BJ (cell line): ENCODE data around the gene MYH9. TPM values are rescaled to one million over a fixed set of nuclear protein-coding genes. Genes with fewer than 3 reads are reported as not detected.

Experiments
- CTCF ChIA-PET: fragments of 350-600 bp; formaldehyde crosslinking; extraction: SDS; loops from one replicate; lab custom pipeline; 2021; ENCODE audit warnings: antibody characterized with exemption, inconsistent platforms; lab: Yijun Ruan, JAX
- POLR2A ChIA-PET: fragments of 300-600 bp; sonication (Branson Sonifier 250); formaldehyde crosslinking; extraction: SDS; loops from one replicate; lab custom pipeline; 2021; ENCODE audit warnings: antibody characterized with exemption; lab: Charles Lee
- DNase-seq: peaks from one replicate; pipeline ENCODE4 v3.0.0-alpha.2; 2011; ENCODE audit warnings: low read depth
- H3K27me3 ChIP-seq: 2 replicates; pipeline ENCODE4 v1.6.0; 2011; ENCODE audit warnings: low read length; ENCODE audit not compliant: control insufficient read depth, insufficient read depth
- H3K36me3 ChIP-seq: 2 replicates; pipeline ENCODE4 v1.5.1; 2011; ENCODE audit warnings: low read length; ENCODE audit not compliant: control insufficient read depth, insufficient read depth
- H3K4me3 ChIP-seq: 2 replicates; pipeline ENCODE4 v1.5.1; 2011; ENCODE audit warnings: low read depth, mild to moderate bottlenecking, control low read depth, low read length
- CTCF ChIP-seq: IDR thresholded peaks from 2 replicates; pipeline ENCODE4 v1.5.1; 2011; ENCODE audit warnings: low read depth, mild to moderate bottlenecking, control low read depth, inconsistent platforms, low read length, moderate library complexity; ENCODE audit not compliant: insufficient read depth
- polyA plus RNA-seq: library from polyadenylated mRNA; depleted of rRNA; stranded (reverse); fragments of >200 nt; gene quantifications from 2 replicates; pipeline ENCODE4 v1.2.3, GENCODE V29; 2011

MYH9 gene
- polyA plus RNA-seq, 1 experiment = 340 TPM

- TF ChIP-seq CTCF = no peak
- H3K27me3 ChIP-seq = no peaks in the 10 kb centered on the region
- CTCF ChIA-PET = interaction anchor here (0.7 to 1.7 kb wide), 6 partner anchors 9 to 57 kb away, joined by 3 to 4 read pairs (median 3); no protein-coding TSS in a partner anchor
- no peak overlapping the region for H3K4me3 ChIP-seq
- H3K36me3 ChIP-seq = peaks cover 11% of the 10 kb centered on the region
- DNase-seq = no peak
- POLR2A ChIA-PET = no interaction called here
Measured at GRCh38 chr22:36236388-36237319, 151.1 kb downstream of the MYH9 start.

- no peak overlapping the region for H3K4me3 ChIP-seq
- CTCF ChIA-PET = interaction anchor here (0.6 to 1.2 kb wide), 2 partner anchors 50 to 54 kb away, joined by 3 to 4 read pairs; no protein-coding TSS in a partner anchor
- H3K27me3 ChIP-seq = no peaks in the 10 kb centered on the region
- no peak for DNase-seq
- POLR2A ChIA-PET = no interaction called here
- H3K36me3 ChIP-seq = peaks cover 16% of the 10 kb centered on the region
- TF ChIP-seq CTCF = no peak
Measured at GRCh38 chr22:36235585-36235984, 152.2 kb downstream of the MYH9 start.

GRCh38 chr22:36234919-36235318, 152.8 kb downstream of the MYH9 start:
- Histone ChIP-seq H3K4me3 (no peak overlapping the region), H3K27me3 (no peaks in the 10 kb centered on the region)
- DNase-seq = no peak

GRCh38 chr22:36234213-36234612, 153.6 kb downstream of the MYH9 start:
- peaks cover 20% of the 10 kb centered on the region for H3K36me3 ChIP-seq
- no peaks in the 10 kb centered on the region for H3K27me3 ChIP-seq
- TF ChIP-seq CTCF = no peak
- POLR2A ChIA-PET = no interaction called here
- no peak for DNase-seq
- CTCF ChIA-PET = no interaction called here
- no peak overlapping the region for H3K4me3 ChIP-seq

More at GRCh38 chr22:36234919-36235318, 152.8 kb downstream of the MYH9 start:
- ChIA-PET POLR2A (no interaction called here), CTCF (no interaction called here)
- no peak for TF ChIP-seq CTCF
- H3K36me3 ChIP-seq = peaks cover 19% of the 10 kb centered on the region

GRCh38 chr22:36233796-36234195, 154.0 kb downstream of the MYH9 start:
- TF ChIP-seq CTCF = no peak
- Histone ChIP-seq H3K36me3 (peaks cover 23% of the 10 kb centered on the region), H3K4me3 (no peak overlapping the region), H3K27me3 (no peaks in the 10 kb centered on the region)
- DNase-seq = no peak
- ChIA-PET CTCF (no interaction called here), POLR2A (no interaction called here)
